OCI-LY1 (cell line): ENCODE data around the gene TXNDC17.

ENCODE experiments used
- EZH2 ChIP-seq: fragments of 200-600 bp; sonication (generic), shearing (Covaris generic); IDR thresholded peaks from 2 replicates; pipeline ENCODE4 v1.8.0; 2017; ENCODE audit warnings: borderline replicate concordance, mixed run types, mild to moderate bottlenecking, antibody characterized with exemption, low read length, moderate library complexity, mixed read lengths
- TF ChIP-seq, protein P1 (sequence below): fragments of 200-600 bp; sonication (generic), shearing (Covaris generic); IDR thresholded peaks from 2 replicates; pipeline ENCODE4 v1.5.1; 2017; ENCODE audit warnings: mild to moderate bottlenecking, antibody characterized with exemption, low read length, moderate library complexity, mixed read lengths

DNA sequence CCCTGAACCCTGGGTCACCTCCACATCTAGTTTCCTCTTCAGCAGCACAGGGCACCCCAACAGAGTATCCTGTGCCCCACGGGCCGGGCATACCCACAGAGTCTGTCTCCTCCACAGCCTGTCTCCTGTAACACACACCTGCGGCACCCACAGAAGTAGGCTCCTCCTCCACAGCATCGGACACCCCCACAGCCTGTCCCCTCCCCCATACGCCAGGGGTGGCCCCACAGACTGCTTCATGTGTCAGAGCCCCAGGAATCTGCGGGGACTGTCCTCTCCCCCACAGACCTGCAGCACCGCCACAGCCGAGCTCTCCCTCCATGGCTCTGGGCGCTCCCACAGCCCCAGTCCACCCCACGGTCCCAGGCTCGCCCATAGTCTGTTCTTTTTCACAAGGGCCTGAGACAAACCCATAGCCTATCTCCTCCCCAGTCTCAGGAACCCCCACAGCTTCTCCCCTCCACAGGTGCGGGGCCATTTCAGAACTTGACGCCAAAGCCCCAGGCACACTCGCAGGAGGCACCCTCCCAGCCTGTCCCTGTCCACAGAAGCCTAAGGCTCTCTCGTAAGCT lies 1.8 kb upstream of the TXNDC17 start:
- no peak for TF ChIP-seq EZH2
- TF ChIP-seq, protein P1, sequence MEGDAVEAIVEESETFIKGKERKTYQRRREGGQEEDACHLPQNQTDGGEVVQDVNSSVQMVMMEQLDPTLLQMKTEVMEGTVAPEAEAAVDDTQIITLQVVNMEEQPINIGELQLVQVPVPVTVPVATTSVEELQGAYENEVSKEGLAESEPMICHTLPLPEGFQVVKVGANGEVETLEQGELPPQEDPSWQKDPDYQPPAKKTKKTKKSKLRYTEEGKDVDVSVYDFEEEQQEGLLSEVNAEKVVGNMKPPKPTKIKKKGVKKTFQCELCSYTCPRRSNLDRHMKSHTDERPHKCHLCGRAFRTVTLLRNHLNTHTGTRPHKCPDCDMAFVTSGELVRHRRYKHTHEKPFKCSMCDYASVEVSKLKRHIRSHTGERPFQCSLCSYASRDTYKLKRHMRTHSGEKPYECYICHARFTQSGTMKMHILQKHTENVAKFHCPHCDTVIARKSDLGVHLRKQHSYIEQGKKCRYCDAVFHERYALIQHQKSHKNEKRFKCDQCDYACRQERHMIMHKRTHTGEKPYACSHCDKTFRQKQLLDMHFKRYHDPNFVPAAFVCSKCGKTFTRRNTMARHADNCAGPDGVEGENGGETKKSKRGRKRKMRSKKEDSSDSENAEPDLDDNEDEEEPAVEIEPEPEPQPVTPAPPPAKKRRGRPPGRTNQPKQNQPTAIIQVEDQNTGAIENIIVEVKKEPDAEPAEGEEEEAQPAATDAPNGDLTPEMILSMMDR, result no peak
